OCI-LY3 (cell line): ENCODE results near the gene DIP2C.

Experiments
- CTCF ChIP-seq: fragments of 200-600, 300-600 bp; sonication (generic); IDR thresholded peaks from 2 replicates; pipeline ENCODE4 v1.5.1; 2014; ENCODE audit warnings: antibody characterized with exemption, low read length, low read depth
- EZH2phosphoT487 ChIP-seq: fragments of 200-600 bp; shearing (Covaris generic); IDR thresholded peaks from 2 replicates; pipeline ENCODE4 v1.6.1; 2018; ENCODE audit warnings: antibody characterized with exemption, mixed run types, low read depth

GRCh38 chr10:437698-438490, 251.6 kb downstream of the DIP2C start:
- no peak for TF ChIP-seq CTCF
- TF ChIP-seq EZH2phosphoT487 = no peak
